ENCODE measurements around the gene SERAC1. TPM values are rescaled to one million over a fixed set of nuclear protein-coding genes. Genes with fewer than 3 reads are reported as not detected.

SERAC1 gene
- total and polyA plus RNA-seq, 4 donors = 2.0 to 4.4 (median 2.3) TPM

GRCh38 chr6:158070513-158070912 lies 97.5 kb downstream of the SERAC1 start:
- Histone ChIP-seq H3K27me3 (ENCODE audit: control insufficient read depth in 4 of 4, insufficient read depth in 4 of 4, low read length in 3 of 4) (no peaks in the 10 kb centered on the region), H3K9ac (ENCODE audit: low read depth in 1 of 2, low read length in 2 of 2) (no peak overlapping the region), H3K9me3 (ENCODE audit: control insufficient read depth in 4 of 4, low read length in 3 of 4) (no peaks in the 10 kb centered on the region), H3K36me3 (ENCODE audit: control insufficient read depth in 4 of 4, insufficient read depth in 3 of 4, low read depth in 1 of 4, low read length in 3 of 4) (peaks cover 2 to 33% (median 9%) of the 10 kb centered on the region in 4 donors), H3K27ac (ENCODE audit: low read depth in 1 of 2, low read length in 2 of 2) (no peak overlapping the region), H3K4me1 (ENCODE audit: control insufficient read depth in 4 of 4, insufficient read depth in 4 of 4, low read length in 3 of 4) (no peaks in the 10 kb centered on the region), H3K4me3 (ENCODE audit: low read depth in 1 of 3, low read length in 3 of 3) (no peak overlapping the region)
- DNase-seq (ENCODE audit: low spot score) = no peak
- 96% methylated on average over 10 of the region's 10 CpGs for WGBS
- TF ChIP-seq GABPA (IDR thresholded peaks at IDR 0.05 in 1 of 2, conservative IDR thresholded peaks at IDR 0.05 in 1 of 2) (no peak), FOXA1 (IDR thresholded peaks at IDR 0.05) (no peak), TAF1 (conservative IDR thresholded peaks at IDR 0.05) (no peak), MAX (IDR thresholded peaks at IDR 0.05) (no peak), NR2F2 (IDR thresholded peaks at IDR 0.05) (no peak), RAD21 (IDR thresholded peaks at IDR 0.05) (no peak), FOXA2 (IDR thresholded peaks at IDR 0.05) (no peak)

- Histone ChIP-seq H3K9me3 (ENCODE audit: control insufficient read depth in 4 of 4, low read length in 3 of 4) (no peaks in the 10 kb centered on the region), H3K27me3 (ENCODE audit: control insufficient read depth in 4 of 4, insufficient read depth in 4 of 4, low read length in 3 of 4) (no peaks in the 10 kb centered on the region), H3K9ac (ENCODE audit: low read depth in 1 of 2, low read length in 2 of 2) (no peak overlapping the region), H3K4me3 (ENCODE audit: low read depth in 1 of 3, low read length in 3 of 3) (no peak overlapping the region), H3K36me3 (ENCODE audit: control insufficient read depth in 4 of 4, insufficient read depth in 3 of 4, low read depth in 1 of 4, low read length in 3 of 4) (peaks cover 2 to 36% (median 12%) of the 10 kb centered on the region in 4 donors), H3K4me1 (ENCODE audit: control insufficient read depth in 4 of 4, insufficient read depth in 4 of 4, low read length in 3 of 4) (no peaks in the 10 kb centered on the region), H3K27ac (ENCODE audit: low read depth in 1 of 2, low read length in 2 of 2) (no peak overlapping the region)
- no peak for TF ChIP-seq SP1 (IDR thresholded peaks at IDR 0.05)
- TF ChIP-seq YY1 (IDR thresholded peaks at IDR 0.05) = no peak
- TF ChIP-seq JUND (IDR thresholded peaks at IDR 0.05) = no peak
- TF ChIP-seq FOXA2 (IDR thresholded peaks at IDR 0.05) = no peak
- no peak for DNase-seq (ENCODE audit: low spot score)
- WGBS = 90% methylated on average over 6 of the region's 6 CpGs
These were observed 98.3 kb downstream of the SERAC1 start for GRCh38 chr6:158069800-158070195.

GRCh38 chr6:158068893-158069799 lies 98.9 kb downstream of the SERAC1 start:
- DNase-seq (ENCODE audit: low spot score) = no peak
- Histone ChIP-seq H3K4me1 (ENCODE audit: control insufficient read depth in 4 of 4, insufficient read depth in 4 of 4, low read length in 3 of 4) (no peaks in the 10 kb centered on the region), H3K36me3 (ENCODE audit: control insufficient read depth in 4 of 4, insufficient read depth in 3 of 4, low read depth in 1 of 4, low read length in 3 of 4) (peaks cover 2 to 37% (median 12%) of the 10 kb centered on the region in 4 donors), H3K9ac (ENCODE audit: low read depth in 1 of 2, low read length in 2 of 2) (no peak overlapping the region), H3K27ac (ENCODE audit: low read depth in 1 of 2, low read length in 2 of 2) (no peak overlapping the region), H3K27me3 (ENCODE audit: control insufficient read depth in 4 of 4, insufficient read depth in 4 of 4, low read length in 3 of 4) (no peaks in the 10 kb centered on the region), H3K4me3 (ENCODE audit: low read depth in 1 of 3, low read length in 3 of 3) (no peak overlapping the region), H3K9me3 (ENCODE audit: control insufficient read depth in 4 of 4, low read length in 3 of 4) (no peaks in the 10 kb centered on the region)
- 88% methylated on average over 14 of the region's 14 CpGs for WGBS
- no peak for TF ChIP-seq CTCF (IDR thresholded peaks at IDR 0.05; ENCODE audit: low read depth, low read length, missing input control)
- no peak for TF ChIP-seq GABPA (IDR thresholded peaks at IDR 0.05 in 1 of 2, conservative IDR thresholded peaks at IDR 0.05 in 1 of 2)
- TF ChIP-seq ATF3 (IDR thresholded peaks at IDR 0.05) = no peak
- no peak for TF ChIP-seq HNF4G (IDR thresholded peaks at IDR 0.05)
- no peak for TF ChIP-seq YY1 (IDR thresholded peaks at IDR 0.05)
- TF ChIP-seq FOXA2 (IDR thresholded peaks at IDR 0.05) = no peak
- TF ChIP-seq REST (IDR thresholded peaks at IDR 0.05) = no peak
- no peak for TF ChIP-seq EGR1 (IDR thresholded peaks at IDR 0.05; ENCODE audit: low read depth in 2 of 2)
- no peak for TF ChIP-seq RAD21 (IDR thresholded peaks at IDR 0.05)
- TF ChIP-seq ZBTB33 (IDR thresholded peaks at IDR 0.05) = no peak
- no peak for TF ChIP-seq TAF1 (conservative IDR thresholded peaks at IDR 0.05)
- TF ChIP-seq NR2F2 (IDR thresholded peaks at IDR 0.05) = no peak
- no peak for TF ChIP-seq HNF4A (conservative IDR thresholded peaks at IDR 0.05)
- no peak for TF ChIP-seq FOXA1 (IDR thresholded peaks at IDR 0.05)
- no peak for TF ChIP-seq RXRA (IDR thresholded peaks at IDR 0.05)
- no peak for TF ChIP-seq SP1 (IDR thresholded peaks at IDR 0.05)
- TF ChIP-seq JUND (IDR thresholded peaks at IDR 0.05) = no peak
- no peak for TF ChIP-seq MAX (IDR thresholded peaks at IDR 0.05)
